ENCODE data around the gene PITPNC1. TPM values are rescaled to one million over a fixed set of nuclear protein-coding genes. Genes with fewer than 3 reads are reported as not detected.

The PITPNC1 gene
- total and polyA plus RNA-seq, 2 of the 13 experiments (the other 11 are each of a cell fraction or from before 2014, with no cell fraction given), result 4.1 to 5.7 TPM

DNA sequence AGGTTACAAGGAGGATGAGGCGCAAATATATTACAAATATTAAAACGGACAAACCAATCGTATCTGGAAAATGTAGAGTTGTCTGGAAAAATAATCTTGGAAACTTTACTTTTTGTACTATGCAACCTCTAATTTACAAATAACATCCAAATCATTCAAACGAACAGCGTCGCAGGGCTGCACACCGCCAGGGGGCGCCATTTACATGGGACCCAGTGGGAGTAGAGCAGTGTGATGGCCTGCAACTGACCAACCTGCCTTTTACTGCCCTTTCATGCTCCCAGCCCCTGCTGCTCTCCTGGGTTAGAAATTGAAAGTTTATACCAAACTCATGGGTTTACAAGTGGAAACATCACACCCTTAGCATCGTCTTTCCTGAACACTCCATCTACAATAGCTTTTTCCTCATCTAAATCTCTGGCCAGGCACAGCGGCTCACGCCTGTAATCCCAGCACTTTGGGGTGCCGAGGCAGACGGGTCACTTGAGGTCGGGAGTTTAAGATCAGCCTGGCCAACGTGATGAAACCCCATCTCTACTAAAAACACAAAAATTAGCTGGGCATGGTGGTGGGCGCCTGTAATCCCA lies 10.0 kb downstream of the PITPNC1 start (continued):
- TF ChIP-seq, protein P1, sequence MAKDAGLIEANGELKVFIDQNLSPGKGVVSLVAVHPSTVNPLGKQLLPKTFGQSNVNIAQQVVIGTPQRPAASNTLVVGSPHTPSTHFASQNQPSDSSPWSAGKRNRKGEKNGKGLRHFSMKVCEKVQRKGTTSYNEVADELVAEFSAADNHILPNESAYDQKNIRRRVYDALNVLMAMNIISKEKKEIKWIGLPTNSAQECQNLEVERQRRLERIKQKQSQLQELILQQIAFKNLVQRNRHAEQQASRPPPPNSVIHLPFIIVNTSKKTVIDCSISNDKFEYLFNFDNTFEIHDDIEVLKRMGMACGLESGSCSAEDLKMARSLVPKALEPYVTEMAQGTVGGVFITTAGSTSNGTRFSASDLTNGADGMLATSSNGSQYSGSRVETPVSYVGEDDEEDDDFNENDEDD (CRISPR knock-in tag; IDR thresholded peaks at IDR 0.05; ENCODE audit: borderline replicate concordance), result no peak
- no peak for TF ChIP-seq KLF15 (CRISPR knock-in tag; IDR thresholded peaks at IDR 0.05; ENCODE audit: borderline replicate concordance)
- TF ChIP-seq, protein P2, sequence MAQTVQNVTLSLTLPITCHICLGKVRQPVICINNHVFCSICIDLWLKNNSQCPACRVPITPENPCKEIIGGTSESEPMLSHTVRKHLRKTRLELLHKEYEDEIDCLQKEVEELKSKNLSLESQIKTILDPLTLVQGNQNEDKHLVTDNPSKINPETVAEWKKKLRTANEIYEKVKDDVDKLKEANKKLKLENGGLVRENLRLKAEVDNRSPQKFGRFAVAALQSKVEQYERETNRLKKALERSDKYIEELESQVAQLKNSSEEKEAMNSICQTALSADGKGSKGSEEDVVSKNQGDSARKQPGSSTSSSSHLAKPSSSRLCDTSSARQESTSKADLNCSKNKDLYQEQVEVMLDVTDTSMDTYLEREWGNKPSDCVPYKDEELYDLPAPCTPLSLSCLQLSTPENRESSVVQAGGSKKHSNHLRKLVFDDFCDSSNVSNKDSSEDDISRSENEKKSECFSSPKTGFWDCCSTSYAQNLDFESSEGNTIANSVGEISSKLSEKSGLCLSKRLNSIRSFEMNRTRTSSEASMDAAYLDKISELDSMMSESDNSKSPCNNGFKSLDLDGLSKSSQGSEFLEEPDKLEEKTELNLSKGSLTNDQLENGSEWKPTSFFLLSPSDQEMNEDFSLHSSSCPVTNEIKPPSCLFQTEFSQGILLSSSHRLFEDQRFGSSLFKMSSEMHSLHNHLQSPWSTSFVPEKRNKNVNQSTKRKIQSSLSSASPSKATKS (CRISPR knock-in tag; IDR thresholded peaks at IDR 0.05), result no peak
- TF ChIP-seq, protein P3, sequence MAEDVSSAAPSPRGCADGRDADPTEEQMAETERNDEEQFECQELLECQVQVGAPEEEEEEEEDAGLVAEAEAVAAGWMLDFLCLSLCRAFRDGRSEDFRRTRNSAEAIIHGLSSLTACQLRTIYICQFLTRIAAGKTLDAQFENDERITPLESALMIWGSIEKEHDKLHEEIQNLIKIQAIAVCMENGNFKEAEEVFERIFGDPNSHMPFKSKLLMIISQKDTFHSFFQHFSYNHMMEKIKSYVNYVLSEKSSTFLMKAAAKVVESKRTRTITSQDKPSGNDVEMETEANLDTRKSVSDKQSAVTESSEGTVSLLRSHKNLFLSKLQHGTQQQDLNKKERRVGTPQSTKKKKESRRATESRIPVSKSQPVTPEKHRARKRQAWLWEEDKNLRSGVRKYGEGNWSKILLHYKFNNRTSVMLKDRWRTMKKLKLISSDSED (CRISPR knock-in tag; IDR thresholded peaks at IDR 0.05), result no peak
- no peak for TF ChIP-seq MLLT10 (CRISPR knock-in tag; IDR thresholded peaks at IDR 0.05)
- TF ChIP-seq RFX3 (CRISPR knock-in tag; IDR thresholded peaks at IDR 0.05), result no peak
- TF ChIP-seq, protein P4, sequence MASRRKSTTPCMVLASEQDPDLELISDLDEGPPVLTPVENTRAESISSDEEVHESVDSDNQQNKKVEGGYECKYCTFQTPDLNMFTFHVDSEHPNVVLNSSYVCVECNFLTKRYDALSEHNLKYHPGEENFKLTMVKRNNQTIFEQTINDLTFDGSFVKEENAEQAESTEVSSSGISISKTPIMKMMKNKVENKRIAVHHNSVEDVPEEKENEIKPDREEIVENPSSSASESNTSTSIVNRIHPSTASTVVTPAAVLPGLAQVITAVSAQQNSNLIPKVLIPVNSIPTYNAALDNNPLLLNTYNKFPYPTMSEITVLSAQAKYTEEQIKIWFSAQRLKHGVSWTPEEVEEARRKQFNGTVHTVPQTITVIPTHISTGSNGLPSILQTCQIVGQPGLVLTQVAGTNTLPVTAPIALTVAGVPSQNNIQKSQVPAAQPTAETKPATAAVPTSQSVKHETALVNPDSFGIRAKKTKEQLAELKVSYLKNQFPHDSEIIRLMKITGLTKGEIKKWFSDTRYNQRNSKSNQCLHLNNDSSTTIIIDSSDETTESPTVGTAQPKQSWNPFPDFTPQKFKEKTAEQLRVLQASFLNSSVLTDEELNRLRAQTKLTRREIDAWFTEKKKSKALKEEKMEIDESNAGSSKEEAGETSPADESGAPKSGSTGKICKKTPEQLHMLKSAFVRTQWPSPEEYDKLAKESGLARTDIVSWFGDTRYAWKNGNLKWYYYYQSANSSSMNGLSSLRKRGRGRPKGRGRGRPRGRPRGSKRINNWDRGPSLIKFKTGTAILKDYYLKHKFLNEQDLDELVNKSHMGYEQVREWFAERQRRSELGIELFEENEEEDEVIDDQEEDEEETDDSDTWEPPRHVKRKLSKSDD (CRISPR knock-in tag; IDR thresholded peaks at IDR 0.05; ENCODE audit: low read depth), result no peak
- TF ChIP-seq MBNL3 (CRISPR knock-in tag; conservative IDR thresholded peaks at IDR 0.05), result no peak
- TF ChIP-seq, protein P5, sequence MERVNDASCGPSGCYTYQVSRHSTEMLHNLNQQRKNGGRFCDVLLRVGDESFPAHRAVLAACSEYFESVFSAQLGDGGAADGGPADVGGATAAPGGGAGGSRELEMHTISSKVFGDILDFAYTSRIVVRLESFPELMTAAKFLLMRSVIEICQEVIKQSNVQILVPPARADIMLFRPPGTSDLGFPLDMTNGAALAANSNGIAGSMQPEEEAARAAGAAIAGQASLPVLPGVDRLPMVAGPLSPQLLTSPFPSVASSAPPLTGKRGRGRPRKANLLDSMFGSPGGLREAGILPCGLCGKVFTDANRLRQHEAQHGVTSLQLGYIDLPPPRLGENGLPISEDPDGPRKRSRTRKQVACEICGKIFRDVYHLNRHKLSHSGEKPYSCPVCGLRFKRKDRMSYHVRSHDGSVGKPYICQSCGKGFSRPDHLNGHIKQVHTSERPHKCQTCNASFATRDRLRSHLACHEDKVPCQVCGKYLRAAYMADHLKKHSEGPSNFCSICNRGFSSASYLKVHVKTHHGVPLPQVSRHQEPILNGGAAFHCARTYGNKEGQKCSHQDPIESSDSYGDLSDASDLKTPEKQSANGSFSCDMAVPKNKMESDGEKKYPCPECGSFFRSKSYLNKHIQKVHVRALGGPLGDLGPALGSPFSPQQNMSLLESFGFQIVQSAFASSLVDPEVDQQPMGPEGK (CRISPR knock-in tag; IDR thresholded peaks at IDR 0.05), result no peak
- peak; percentile 75 for TF ChIP-seq KDM2A (CRISPR knock-in tag; IDR thresholded peaks at IDR 0.05; ENCODE audit: borderline replicate concordance, low read depth)
- no peak for TF ChIP-seq ZNF7 (CRISPR knock-in tag; IDR thresholded peaks at IDR 0.05)
- no peak for TF ChIP-seq ZNF589 (CRISPR knock-in tag; conservative IDR thresholded peaks at IDR 0.05)
- TF ChIP-seq MIER3 (CRISPR knock-in tag; IDR thresholded peaks at IDR 0.05; ENCODE audit: borderline replicate concordance), result no peak
- no peak for TF ChIP-seq ZNF260 (CRISPR knock-in tag; IDR thresholded peaks at IDR 0.05; ENCODE audit: borderline replicate concordance, low read depth)
- TF ChIP-seq, protein P6, sequence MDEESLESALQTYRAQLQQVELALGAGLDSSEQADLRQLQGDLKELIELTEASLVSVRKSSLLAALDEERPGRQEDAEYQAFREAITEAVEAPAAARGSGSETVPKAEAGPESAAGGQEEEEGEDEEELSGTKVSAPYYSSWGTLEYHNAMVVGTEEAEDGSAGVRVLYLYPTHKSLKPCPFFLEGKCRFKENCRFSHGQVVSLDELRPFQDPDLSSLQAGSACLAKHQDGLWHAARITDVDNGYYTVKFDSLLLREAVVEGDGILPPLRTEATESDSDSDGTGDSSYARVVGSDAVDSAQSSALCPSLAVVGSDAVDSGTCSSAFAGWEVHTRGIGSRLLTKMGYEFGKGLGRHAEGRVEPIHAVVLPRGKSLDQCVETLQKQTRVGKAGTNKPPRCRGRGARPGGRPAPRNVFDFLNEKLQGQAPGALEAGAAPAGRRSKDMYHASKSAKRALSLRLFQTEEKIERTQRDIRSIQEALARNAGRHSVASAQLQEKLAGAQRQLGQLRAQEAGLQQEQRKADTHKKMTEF (CRISPR knock-in tag; IDR thresholded peaks at IDR 0.05), result 0 out of 2 replicates have a peak, but pooled peaks have one; percentile 36
- no peak for TF ChIP-seq RAD51 (IDR thresholded peaks at IDR 0.05; ENCODE audit: borderline replicate concordance)
